Epithelial cell of esophagus (primary cell): ENCODE results near the gene METTL17.

Experiments used
- DNase-seq: peaks from one replicate; pipeline ENCODE4 v3.0.0; 2010; ENCODE audit warnings: low read depth
- H3K4me3 ChIP-seq: 2 replicates; pipeline ENCODE4 v1.5.1; 2011; ENCODE audit warnings: mild to moderate bottlenecking, low read length, control low read depth
- TF ChIP-seq, protein P1 (sequence below): IDR thresholded peaks from 2 replicates; pipeline ENCODE4 v1.5.1; 2011; ENCODE audit warnings: low read depth, mild to moderate bottlenecking, low read length, control low read depth, inconsistent platforms; ENCODE audit not compliant: insufficient read depth; ENCODE audit errors: missing control alignments

Gene METTL17

DNA sequence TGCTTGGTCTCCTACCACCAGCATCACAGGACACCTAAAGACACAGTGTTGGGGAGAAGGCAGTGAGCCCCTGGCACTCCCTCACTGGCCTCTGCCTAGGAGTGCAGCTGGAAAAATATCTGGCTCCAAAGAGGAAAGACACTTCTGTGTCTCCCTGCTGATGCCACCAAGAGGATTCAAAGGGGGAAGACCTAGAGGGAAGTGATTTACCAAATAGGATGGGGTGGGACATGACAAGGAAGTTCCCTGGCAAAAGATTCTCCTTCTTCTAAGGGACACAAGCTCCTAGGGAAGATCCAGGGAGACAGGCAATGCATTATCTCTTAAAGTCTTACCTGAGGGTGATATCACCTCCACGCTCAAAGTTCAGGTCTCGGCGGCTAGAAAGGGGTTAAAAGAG is 29.0 kb downstream of the METTL17 start:
- TF ChIP-seq, protein P1, sequence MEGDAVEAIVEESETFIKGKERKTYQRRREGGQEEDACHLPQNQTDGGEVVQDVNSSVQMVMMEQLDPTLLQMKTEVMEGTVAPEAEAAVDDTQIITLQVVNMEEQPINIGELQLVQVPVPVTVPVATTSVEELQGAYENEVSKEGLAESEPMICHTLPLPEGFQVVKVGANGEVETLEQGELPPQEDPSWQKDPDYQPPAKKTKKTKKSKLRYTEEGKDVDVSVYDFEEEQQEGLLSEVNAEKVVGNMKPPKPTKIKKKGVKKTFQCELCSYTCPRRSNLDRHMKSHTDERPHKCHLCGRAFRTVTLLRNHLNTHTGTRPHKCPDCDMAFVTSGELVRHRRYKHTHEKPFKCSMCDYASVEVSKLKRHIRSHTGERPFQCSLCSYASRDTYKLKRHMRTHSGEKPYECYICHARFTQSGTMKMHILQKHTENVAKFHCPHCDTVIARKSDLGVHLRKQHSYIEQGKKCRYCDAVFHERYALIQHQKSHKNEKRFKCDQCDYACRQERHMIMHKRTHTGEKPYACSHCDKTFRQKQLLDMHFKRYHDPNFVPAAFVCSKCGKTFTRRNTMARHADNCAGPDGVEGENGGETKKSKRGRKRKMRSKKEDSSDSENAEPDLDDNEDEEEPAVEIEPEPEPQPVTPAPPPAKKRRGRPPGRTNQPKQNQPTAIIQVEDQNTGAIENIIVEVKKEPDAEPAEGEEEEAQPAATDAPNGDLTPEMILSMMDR: no peak
- H3K4me3 ChIP-seq: no peak overlapping the region
- no peak for DNase-seq

DNA sequence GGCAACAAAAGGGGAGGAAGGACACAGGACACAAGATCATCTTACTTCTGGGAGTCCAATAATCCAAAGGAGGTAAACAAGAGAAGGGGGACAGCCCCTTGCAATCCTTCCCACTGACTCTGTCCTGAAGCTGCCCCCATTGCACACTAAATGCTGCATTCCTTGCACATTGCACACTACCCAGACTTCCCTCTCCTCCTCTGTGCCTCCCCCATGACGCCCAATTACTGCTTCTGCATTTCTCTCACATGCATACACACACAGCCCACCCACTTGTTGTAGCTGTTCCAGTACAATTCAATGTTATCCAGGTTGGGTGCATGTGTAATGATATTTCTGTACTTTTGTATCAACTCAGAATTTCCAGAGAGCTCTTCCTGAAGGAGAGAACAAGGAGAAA is 29.6 kb downstream of the METTL17 start:
- DNase-seq: no peak
- TF ChIP-seq, protein P1: no peak
- no peak overlapping the region for H3K4me3 ChIP-seq

DNA sequence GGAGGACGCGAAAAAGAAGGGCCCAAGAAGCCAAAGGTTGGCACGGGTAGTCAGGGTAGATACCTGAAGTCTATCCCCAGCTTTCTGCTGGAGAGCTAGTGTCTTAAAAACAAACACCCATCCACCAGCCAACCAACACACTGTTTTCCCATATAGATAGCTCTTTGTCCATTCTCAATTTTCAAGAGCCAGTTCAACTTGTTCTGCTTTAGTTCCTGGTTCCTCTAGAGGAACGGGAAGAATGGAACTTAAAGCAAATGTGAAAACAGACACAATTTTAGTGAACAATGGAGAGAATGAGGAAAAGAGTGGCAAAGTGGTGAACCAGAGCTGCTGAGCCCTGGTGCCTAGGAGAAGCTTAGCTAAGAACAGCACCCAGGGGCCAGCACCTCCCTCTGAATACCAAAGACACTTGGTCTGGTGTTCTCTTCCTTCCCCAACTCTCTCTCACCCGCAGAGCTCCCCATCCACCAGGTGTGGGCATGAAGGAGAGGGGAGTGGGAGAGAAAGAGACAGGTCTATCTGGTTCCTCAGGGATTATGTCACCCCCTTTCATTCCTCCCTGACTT is 31.3 kb downstream of the METTL17 start:
- DNase-seq: no peak
- H3K4me3 ChIP-seq: no peak overlapping the region
- TF ChIP-seq, protein P1: no peak

DNA sequence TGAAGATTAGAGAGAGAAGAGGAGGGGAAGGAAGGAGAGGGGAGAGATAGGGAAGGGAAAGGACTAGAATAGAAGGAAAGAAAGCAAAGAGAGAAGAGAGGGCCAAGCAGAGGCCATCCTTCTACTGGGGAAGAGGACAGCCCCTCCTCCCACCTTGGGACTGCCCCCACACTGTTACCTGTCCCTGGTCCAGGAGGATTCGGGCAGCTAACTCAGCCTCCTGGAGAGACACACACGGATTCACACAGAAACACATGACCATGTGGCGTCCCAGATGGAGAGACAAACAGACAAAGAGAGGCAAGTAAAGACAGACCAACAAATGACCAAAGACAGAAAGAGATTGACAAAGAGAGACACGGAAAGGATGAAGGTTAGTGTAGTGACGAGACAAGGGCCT is 32.9 kb downstream of the METTL17 start:
- TF ChIP-seq, protein P1: no peak
- DNase-seq: no peak
- H3K4me3 ChIP-seq: no peak overlapping the region

DNA sequence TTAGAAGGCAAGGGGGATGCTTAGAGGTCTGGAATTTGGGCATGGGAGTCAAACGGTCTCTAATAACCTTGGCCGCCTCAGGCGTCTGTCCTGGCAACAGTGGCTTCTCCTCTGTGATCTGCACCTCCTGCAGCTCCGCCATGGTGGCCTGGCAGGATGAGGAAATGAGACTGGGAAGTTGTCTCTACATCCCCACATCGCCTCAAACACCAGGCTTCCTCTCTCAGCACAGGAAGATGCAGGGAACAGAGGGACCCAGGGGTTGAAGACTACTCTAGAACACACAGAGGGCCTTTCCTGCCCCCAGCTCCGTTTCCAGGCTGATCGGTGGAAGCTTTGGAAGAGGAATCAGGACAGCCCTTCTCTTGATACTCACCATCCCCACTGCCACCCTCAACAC is 33.4 kb downstream of the METTL17 start:
- H3K4me3 ChIP-seq: no peak overlapping the region
- TF ChIP-seq, protein P1: no peak
- DNase-seq: no peak

DNA sequence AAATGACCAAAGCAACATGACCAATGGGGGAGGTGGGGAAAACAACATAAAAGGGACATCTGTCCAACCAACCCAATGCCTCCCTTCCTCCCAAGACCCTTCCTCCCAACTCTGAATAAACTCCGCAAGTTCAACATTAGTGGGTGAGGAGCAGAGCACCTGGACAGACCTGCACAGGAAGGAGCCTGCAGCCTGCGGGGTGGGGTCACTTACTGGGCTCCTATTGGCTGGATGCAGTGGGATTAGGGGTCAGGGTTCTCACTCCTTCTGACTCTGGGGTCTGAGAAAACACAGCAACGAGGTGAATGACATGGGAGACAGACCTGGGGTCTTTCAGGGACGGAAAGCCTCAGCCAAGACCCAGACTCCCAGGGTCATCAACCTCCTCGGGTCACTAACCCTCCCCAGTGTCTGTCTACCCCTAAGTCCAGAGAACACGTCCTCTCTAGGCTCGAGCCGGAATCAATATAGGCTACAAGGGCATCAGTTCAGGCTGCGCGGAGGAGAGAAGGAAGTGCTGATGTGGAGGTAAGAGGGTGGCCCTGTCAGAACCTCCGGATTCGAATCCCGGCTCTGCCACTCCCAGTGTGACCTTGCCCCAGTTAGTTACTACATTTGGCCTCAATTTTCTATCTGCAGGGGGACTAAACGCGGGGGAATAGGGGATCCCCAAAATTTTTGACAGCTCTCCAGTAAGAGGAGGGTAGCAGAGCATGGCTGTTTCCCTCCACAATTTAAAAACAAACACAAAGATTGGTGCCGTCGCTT is 34.2 kb downstream of the METTL17 start:
- H3K4me3 ChIP-seq: peak overlapping the region; percentile 64
- no peak for DNase-seq
- TF ChIP-seq, protein P1: no peak
